ENCODE measurements around the gene ANKRD52. TPM values are rescaled to one million over a fixed set of nuclear protein-coding genes. Genes with fewer than 3 reads are reported as not detected.
A peak's percentile ranks its signal among the peaks of the same experiment; 100 is the strongest.

ANKRD52 gene
- polyA plus RNA-seq, 4 donors = 24.0 to 45.9 (median 31.5) TPM

DNA sequence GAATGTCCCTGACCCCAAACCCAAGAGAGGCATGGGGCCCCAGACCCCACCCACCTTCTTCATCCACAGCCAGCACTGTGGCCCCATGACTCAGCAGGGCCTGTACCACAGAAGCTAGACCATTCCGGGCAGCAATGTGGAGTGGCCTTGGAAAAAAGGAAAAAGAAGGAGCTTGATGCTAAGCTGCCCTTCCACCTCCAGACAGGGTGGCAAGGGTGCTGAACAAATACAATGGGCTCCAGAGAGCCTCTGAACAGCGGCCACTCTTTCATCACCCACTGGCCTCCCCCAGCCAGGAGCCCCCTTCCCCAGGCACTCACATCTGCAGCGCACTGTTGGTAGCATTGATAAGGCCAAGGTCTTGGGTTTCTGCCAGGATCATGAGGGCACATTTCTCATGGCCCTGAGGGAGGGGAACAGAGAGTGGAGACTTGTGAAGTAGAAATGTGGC lies 14.4 kb downstream of the ANKRD52 start:
- DNase-seq (ENCODE audit: low read depth in 4 of 4, low spot score in 2 of 4) = no peak

DNA sequence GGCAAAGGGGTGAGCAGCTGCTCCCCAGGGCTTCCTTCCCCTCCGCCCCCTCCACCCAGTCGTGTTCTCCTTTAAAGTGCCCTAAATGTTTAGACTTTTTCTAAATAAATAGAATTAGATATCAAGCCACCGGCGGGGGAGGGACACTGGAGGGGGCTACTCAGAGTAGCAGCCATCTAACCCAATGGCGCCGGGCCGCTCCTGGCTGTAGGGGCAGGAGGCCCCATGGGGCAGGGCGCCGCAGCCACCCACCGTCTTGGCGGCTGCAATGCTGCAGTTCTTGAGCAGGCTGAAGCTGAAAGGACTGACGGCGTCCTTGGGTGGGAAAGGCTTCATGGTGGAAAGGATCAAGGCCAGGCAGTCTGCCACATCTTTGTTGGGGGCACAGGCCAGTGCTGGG lies 15.2 kb downstream of the ANKRD52 start:
- DNase-seq (ENCODE audit: low read depth in 4 of 4, low spot score in 2 of 4) = no peak

DNA sequence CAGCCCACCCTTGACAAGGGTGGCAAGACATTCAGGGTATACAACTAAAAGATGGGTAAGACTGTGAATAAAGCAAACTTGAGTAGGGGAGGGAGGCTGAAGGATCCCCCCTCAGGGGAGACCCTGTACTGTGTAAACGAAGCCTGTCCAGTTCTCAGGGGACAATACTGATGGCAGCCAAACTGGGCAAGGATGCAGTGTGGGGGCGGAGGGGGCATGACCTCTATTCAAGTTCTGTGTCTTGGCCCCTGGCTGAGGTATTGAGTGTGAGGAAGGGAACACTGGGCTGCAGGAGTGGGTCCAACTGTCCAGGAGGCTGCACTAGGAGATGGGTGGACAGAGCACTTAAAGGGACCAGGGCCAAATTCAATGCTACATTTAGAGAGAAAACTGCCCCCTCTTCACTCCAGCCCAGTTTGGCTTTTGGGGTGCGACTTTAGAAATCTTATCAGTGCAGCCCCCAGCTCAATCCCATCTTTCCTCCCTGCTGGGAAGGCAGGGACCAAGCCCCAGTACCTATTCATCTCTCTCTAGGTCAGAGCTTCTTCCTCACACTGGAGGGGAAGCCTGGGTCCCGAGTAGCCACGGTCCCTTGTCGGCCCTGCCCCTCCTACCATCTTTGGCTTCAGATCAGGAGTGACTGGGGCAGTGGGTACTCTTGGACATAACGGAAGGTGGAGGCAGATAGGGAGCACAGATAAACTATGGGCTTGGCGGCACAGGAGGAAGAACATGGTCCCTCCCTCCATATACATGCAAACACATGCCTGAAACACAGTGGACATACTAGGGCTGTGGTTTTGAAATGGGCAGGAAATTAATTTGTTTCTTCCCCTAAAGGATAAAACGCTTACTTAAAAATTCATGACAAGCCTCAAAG lies 16.5 kb downstream of the ANKRD52 start:
- no peak for DNase-seq (ENCODE audit: low read depth in 4 of 4, low spot score in 2 of 4)

DNA sequence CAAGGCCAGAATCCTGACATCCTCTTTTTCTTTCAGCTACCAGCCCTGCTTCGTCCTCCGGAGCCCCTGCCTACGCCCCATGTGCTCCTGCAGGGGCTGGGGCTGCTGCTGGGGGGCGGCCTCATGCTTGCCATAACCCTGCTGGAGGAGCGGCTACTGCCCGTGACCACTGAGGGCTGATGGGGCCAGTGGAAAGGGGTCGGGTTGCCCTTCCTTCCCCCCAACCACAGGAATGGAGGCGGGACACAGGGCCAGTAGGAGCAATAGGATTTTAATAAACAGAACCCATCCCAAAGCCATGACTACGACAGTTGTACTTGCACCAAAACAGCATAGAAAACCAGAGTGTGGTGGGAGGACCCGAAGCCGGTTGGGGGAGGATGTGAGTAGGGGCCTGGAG lies 20.6 kb downstream of the ANKRD52 start:
- DNase-seq (ENCODE audit: low read depth in 4 of 4, low spot score in 2 of 4) = no peak

DNA sequence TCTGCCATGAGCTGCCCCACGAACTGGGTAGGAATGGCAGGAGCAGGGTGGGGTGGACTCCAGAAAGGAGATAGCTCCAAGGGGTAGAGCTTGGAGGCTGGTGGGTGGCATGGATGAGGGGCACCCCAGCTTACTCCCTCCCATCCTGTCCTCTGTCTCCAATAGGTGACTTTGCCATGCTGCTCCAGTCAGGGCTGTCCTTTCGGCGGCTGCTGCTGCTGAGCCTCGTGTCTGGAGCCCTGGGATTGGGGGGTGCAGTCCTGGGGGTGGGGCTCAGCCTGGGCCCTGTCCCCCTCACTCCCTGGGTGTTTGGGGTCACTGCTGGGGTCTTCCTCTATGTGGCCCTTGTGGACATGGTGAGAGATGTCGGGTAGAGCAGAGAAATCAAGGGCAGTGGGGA lies 21.2 kb downstream of the ANKRD52 start:
- DNase-seq (ENCODE audit: low read depth in 4 of 4, low spot score in 2 of 4) = no peak

DNA sequence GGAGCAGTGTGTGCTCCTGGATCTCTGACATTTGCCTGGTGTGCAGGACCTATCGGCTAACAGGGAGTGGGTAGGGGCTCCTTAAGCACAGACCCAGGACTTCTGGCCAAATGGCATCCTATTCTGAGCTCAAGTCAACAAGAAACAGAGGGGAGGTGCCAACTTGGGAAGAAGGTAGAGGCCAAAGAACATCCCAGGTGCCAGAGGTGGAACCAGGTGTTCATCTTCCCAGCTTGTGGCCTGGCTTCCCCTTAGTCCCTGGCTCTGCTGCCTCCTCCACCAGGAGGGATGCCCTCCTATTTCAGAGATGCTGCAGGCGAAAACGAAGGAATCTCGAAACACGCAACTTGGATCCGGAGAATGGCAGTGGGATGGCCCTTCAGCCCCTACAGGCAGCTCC lies 22.1 kb downstream of the ANKRD52 start:
- DNase-seq (ENCODE audit: low read depth in 4 of 4, low spot score in 2 of 4) = no peak

DNA sequence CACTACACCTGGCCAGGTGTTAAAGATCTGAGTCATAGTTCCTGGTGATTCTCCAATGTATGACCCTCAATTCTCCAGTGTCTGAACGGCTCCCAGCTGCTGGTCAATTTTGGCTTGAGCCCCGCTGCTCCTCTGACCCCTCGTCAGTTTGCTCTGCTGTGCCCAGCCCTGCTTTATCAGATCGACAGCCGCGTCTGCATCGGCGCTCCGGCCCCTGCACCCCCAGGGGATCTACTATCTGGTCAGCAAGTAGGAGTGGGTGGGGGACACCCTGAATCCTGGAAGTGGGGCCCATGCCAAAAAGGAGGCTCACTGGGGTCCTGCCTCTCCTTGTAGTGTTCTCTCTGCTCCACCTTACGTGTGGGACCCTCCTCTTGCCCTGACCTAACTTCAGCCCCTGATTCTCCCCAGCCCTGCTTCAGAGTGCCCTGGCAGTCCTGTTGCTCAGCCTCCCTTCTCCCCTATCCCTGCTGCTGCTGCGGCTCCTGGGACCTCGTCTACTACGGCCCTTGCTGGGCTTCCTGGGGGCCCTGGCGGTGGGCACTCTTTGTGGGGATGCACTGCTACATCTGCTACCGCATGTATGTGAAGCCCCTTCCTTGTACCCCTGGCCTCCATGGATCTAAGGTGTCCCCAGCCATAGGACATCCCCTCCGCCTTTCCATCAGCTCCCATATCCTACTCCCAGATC lies 23.3 kb downstream of the ANKRD52 start:
- DNase-seq (ENCODE audit: low read depth in 4 of 4, low spot score in 2 of 4) = no peak

DNA sequence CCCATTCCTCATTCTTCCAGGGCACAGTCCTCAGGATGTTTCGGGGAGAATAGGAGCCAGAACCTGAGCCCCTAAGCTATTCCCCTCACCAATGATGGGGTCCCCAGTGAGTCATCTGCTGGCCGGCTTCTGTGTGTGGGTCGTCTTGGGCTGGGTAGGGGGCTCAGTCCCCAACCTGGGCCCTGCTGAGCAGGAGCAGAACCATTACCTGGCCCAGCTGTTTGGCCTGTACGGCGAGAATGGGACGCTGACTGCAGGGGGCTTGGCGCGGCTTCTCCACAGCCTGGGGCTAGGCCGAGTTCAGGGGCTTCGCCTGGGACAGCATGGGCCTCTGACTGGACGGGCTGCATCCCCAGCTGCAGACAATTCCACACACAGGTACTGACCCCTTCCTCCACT lies 27.0 kb downstream of the ANKRD52 start:
- DNase-seq (ENCODE audit: low read depth in 4 of 4, low spot score in 2 of 4) = no peak

DNA sequence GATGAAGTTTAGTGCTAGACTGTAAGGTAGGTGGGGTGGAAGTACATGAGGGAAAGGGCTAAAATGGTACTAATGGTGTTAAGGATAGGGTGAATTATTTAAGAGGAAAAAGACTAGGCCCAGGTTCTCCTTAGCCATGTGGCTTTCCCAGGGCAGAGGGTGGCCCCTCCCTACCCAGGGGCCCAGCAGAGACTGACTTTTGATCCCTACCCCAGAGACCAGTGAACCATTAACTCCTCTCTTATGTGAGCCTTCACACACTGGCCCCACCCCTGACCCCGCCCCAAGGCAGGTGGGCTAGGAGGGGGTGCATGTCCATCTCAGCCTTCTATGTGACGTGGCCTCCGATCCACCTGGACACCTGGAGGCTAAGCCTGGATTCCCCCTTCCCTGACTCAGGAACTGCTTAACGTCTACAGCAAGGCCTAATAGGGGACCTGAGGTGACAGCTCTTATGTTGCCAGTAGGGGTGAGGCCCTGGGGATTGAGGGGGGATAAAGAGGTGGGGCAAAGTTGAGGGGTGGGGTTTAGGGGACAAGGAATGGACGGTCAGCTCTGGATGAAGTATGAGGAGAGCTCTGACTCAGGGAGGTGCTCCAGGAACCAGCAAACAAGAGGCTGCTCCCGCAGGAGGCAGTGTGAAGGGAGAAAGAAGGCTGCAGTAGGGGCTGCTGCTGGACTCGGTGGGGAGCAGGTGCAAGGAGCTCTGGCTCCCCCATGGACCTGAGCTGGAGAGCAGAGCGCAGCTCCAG lies 27.6 kb downstream of the ANKRD52 start:
- no peak for DNase-seq (ENCODE audit: low read depth in 4 of 4, low spot score in 2 of 4)

DNA sequence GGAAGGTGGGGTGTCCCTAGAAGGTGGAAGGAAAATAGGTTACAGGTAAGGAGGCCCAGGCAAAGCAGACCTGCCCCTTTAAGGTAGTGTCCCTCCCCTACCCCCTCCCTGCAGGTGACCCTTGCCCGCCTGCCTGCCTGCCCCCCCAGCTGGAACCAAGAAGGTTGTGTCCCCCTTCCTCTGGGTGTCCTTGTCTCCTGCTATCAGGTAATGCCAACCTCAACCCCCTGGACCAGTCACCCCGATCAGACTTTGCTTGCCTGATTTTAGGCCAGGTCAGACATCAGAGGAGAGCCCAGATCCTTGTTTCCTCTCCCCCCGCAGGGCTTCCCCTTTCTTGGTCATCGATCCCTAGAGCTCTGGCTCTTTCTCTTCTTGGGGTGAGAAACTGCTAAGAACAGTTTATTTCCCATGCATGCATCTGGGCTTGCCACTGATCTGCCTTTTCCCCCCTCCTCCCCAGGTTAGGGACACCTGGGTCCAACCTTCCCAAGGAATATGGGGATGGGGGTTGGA lies 28.2 kb downstream of the ANKRD52 start, which contains the start of gene SLC39A5:
SLC39A5 (plus strand) TSS at position 136 of the 516 bp plus-strand sequence. CDS start 1,224 bp downstream, outside the sequence.
- no peak for DNase-seq (ENCODE audit: low read depth in 4 of 4, low spot score in 2 of 4)

DNA sequence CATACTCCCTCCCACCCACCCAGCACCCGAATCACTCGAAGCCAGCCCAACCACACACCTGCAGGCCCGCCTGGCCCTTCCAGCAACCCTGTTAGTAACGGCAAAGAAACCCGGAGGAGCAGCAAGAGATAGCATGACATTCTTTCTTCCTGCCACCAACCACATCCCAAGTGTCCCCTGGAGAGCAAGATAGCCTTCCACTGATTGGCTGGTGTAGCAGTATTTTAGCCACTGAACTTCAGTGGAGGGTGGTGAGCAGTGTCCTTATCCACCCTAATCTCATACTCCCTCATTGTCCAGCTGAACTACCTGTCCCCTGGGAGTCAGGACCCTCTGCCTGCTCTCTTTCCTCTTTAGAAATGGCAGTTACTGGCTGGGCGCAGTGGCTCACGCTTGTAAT lies 29.1 kb downstream of the ANKRD52 start:
- no peak for DNase-seq (ENCODE audit: low read depth in 4 of 4, low spot score in 2 of 4)

DNA sequence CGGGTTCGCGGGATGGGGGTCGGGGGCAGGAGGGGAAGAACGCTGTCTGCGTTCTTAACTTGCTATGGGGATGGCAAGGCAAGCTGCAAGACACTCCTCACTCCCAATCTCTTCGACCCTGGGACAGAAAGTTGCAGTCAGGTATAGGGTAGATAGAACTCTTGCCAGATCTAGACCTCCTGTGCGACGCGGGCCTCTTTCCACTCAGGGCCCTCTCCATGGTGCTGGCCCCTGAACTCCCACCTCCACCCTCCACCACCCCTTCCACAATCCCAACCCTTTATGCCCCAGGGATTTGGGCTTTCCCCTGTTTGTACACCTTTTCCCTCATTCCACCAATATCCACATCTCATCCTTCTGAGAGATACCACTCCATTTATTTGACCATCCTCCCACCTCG lies 33.2 kb downstream of the ANKRD52 start:
- no peak for DNase-seq (ENCODE audit: low read depth in 4 of 4, low spot score in 2 of 4)

DNA sequence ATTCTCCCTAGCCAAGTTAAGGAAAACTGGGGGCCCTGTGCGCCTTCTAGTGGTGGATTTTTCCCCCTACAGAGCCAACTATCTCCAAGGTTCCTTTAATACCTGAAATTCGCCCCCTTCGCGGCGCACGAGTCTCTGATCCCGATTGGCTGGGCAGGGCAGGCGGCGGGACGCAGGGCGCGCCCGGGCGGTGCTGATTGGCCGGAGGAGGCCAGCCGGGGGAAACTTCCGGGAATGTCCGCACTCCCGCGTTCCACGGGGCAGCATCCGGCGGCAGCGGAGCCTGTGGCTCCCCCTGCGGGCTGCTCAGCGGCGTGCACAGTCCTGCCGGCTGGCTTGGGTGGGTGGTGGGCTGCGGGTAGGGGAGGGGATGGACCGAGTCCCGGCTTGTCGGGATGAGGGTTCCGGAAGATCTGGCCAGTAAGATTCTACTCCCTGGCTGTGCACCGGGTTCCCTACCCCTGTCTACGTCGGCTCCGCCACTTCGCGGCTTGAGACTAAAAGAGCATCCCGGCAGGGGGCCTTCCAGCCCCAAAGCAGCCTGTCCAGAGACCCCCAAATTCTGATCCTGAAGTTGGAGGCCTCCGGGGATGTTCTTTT lies 34.0 kb downstream of the ANKRD52 start, which contains the start of gene NABP2:
NABP2 (plus strand) TSS at position 241 of the 600 bp plus-strand sequence. CDS start 515 bp downstream, outside the sequence.
- peak; percentile 90 to 97 (median 93) for DNase-seq (ENCODE audit: low read depth in 4 of 4, low spot score in 2 of 4)

DNA sequence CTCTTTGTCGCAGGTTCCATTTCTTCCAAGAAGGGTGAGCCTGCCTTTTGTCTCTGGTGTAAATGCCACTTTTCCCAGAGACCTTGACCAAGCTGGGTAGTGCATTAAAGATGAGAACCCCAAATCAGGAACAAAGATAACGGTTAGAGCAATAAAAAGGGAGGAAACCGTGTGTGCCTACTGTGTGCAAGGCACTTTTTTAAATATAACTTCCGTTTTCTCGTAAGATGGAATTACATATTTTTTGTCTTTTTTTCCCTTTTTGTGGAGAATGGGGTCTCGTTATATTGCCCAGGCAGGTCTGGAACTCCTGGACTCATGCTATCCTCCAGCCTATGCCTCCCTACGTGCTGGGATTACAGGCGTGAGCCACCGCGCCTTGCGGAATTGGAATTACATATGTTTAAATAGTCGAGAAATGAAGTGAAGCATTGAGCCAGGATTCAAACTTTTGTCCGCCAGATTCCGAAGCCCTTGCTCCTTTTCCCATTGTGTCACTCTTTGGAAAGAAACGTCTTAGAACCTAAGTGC lies 34.5 kb downstream of the ANKRD52 start:
- DNase-seq (ENCODE audit: low read depth in 4 of 4, low spot score in 2 of 4) = no peak

DNA sequence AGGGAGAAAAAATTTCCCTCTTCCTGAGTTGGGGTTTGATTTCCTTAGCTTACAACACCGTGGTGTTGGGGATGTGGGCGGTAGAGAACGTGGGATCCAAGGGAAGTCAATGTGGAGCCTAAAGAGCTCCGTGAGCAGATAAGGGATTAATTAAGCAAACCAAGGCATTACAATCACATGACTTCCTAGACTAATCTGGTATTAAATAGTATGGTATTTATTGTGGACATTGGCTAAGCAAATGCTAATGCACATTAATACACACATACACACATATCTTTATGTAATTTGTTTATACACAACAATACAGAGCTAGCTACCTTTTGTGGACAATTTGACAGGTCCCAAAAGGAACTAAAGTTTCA lies 35.7 kb downstream of the ANKRD52 start:
- no peak for DNase-seq (ENCODE audit: low read depth in 4 of 4, low spot score in 2 of 4)

DNA sequence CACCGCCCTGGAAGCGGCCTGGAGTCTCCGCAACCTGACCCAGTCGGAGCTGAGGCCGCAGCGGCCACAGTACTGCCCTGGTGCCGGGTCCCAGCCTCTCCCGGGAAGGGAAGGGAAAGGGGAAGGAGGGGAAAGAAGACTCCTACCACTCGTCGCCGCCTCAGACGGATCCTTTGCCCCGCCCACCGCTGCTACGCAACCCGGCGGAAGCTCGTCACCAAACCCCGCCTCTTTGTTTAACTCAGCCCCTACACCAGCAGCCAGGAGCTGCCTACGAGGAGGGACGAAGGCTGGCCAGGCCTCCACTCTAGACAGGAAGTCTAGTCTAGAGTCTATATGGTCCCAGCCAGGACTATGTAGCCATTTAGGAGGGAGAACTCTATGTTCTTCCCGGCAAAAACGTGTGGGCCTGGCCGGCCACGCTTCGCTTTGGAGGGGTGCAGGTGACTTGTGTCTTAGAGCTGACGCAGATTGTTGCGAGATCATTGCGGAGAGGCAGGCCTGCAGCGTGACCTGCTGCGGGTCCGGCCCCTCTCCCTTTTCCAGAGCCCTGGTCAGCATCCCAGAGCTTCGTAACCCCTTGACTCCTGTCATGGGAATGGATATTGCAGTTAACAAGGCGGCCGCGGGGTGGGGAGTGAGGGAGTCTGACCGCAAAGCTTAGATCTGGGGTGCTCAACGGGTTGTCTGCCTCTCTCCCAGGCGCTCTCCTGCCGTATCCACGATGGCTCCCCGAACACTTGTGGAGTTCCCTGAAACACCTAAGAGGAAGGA lies 36.2 kb downstream of the ANKRD52 start, which contains the start of gene RNF41:
RNF41 (minus strand) TSS at position 166 of the 774 bp plus-strand sequence. CDS start 7,875 bp downstream, outside the sequence.
- peak; percentile 91 to 97 (median 94) for DNase-seq (ENCODE audit: low read depth in 4 of 4, low spot score in 2 of 4)

DNA sequence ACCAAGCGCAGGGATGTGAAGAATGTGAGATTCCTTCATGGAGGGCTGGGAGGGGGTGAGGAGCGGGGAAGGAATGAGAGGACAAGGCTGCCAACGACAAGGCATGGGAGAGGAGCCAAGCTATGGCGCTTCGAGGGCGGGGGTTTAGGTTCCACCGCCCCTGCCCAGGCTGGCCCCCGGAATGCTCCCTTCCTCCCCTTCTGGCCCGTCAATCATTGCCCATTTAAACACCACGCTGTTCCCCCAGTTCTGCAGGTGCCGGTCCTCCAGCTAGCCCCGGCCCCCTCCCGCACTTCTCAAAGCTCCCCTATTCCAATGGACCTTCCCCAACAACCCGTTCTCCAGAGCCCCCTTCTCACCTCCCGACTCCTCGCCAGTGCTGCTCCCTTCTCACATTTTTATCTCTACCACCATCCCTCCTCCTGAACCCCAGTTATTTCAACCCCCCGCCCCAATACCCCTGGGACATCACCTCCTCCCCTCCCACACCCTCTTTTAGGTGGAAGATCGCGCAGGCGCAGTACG lies 36.9 kb downstream of the ANKRD52 start:
- peak in 3 of 4 donors; percentile 42 to 61 (median 52) for DNase-seq (ENCODE audit: low read depth in 4 of 4, low spot score in 2 of 4)

DNA sequence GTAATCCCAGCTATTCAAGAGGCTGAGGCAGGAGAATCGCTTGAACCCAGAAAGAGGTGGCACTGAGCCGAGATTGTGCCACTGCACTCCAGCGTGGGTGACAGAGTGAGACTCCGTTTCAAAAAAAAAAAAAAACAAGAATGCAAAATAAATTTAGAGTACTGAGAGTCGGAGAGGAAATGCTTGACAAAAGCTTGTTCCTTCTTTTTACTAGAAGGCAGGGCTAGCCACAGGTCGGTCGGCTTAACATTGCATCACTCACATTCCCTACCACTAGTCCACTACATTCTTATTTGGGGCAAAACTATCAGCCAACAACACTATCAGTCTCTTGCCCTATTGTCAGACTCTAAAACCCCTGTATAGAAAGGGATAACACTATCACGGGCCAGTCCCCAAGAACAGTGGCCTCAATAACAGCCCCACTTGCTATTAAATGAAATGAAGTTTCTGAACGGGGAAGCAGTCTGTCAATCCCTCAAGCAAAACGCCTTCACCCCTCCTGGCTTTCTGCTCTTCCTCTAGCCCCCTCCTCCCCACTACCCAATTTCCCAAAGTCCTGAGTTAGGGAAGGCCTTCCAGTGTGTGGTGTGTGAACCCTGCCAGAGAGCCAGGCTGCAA lies 37.5 kb downstream of the ANKRD52 start:
- peak in 1 of 4 donors; percentile 58 for DNase-seq (ENCODE audit: low read depth in 4 of 4, low spot score in 2 of 4)
